Measurements from ENCODE around the gene AIFM2.
"Not testable (repeated sequence)": the region's sequence is repeated elsewhere in the genome, so short reads cannot be mapped to it uniquely, and the experiment has no call there.

DNA sequence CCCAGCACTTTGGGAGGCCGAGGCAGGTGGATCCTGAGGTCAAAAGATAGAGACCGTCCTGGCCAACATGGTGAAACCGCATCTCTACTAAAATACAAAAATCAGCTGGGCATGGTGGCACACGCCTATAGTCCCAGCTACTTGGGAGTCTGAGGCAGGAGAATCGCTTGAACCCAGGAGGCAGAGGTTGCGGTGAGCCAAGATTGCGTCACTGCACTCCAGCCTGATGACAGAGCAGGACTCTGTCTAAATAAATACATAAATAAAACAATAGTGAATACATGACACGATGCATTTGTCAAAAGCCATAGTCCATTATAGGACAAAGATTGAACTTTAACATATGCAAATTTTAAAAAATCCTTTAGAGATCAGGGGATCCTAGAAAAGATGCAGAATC is 46.6 kb upstream of the AIFM2 start:
- not testable (repeated sequence) for TF ChIP-seq POLR2A (IDR thresholded peaks at IDR 0.05; ENCODE audit: low read depth, low read length); JUNB (IDR thresholded peaks at IDR 0.05); TAF1 (IDR thresholded peaks at IDR 0.05; ENCODE audit: borderline replicate concordance, low read depth, low read length)
- TF ChIP-seq, protein P1, sequence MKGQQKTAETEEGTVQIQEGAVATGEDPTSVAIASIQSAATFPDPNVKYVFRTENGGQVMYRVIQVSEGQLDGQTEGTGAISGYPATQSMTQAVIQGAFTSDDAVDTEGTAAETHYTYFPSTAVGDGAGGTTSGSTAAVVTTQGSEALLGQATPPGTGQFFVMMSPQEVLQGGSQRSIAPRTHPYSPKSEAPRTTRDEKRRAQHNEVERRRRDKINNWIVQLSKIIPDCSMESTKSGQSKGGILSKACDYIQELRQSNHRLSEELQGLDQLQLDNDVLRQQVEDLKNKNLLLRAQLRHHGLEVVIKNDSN (IDR thresholded peaks at IDR 0.05; ENCODE audit: borderline replicate concordance, extremely low read length, insufficient read depth, low read depth, low read length), result not testable (repeated sequence)
- TF ChIP-seq, protein P2, sequence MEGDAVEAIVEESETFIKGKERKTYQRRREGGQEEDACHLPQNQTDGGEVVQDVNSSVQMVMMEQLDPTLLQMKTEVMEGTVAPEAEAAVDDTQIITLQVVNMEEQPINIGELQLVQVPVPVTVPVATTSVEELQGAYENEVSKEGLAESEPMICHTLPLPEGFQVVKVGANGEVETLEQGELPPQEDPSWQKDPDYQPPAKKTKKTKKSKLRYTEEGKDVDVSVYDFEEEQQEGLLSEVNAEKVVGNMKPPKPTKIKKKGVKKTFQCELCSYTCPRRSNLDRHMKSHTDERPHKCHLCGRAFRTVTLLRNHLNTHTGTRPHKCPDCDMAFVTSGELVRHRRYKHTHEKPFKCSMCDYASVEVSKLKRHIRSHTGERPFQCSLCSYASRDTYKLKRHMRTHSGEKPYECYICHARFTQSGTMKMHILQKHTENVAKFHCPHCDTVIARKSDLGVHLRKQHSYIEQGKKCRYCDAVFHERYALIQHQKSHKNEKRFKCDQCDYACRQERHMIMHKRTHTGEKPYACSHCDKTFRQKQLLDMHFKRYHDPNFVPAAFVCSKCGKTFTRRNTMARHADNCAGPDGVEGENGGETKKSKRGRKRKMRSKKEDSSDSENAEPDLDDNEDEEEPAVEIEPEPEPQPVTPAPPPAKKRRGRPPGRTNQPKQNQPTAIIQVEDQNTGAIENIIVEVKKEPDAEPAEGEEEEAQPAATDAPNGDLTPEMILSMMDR (IDR thresholded peaks at IDR 0.05 in 2 of 3, conservative IDR thresholded peaks at IDR 0.05 in 1 of 3; ENCODE audit: control insufficient read depth in 2 of 3, extremely low read depth in 1 of 3, insufficient read depth in 1 of 3, low read depth in 3 of 3, low read length in 3 of 3), result not testable (repeated sequence)

Measured in GM12878 (cell line).